PFSK-1 (cell line): ENCODE data around the gene GRB2.

Experiments
- POLR2AphosphoS5 ChIP-seq: IDR thresholded peaks from 2 replicates; pipeline ENCODE4 v1.6.1; 2012; ENCODE audit warnings: low read depth, mild to moderate bottlenecking, control low read depth, low read length, moderate library complexity
- REST ChIP-seq, 2 experiments: IDR thresholded peaks; 2 replicates each; pipeline versions ENCODE4 v1.6.1 to v1.8.0; 2011 to 2012; ENCODE audit warnings: low read depth in 2 of 2, low read length in 2 of 2, control low read depth in 1 of 2, inconsistent platforms in 1 of 2, mild to moderate bottlenecking in 1 of 2, moderate library complexity in 1 of 2; ENCODE audit not compliant: insufficient read depth in 1 of 2
- SIN3A ChIP-seq: IDR thresholded peaks from 2 replicates; pipeline ENCODE4 v1.6.1; 2012; ENCODE audit warnings: mild to moderate bottlenecking, low read length, moderate library complexity, borderline replicate concordance; ENCODE audit not compliant: insufficient read depth
- TAF1 ChIP-seq: IDR thresholded peaks from 2 replicates; pipeline ENCODE4 v1.6.1; 2012; ENCODE audit warnings: low read length, control low read depth, borderline replicate concordance; ENCODE audit not compliant: insufficient read depth

GRCh38 chr17:75338335-75338734 lies 67.1 kb downstream of the GRB2 start:
- TF ChIP-seq POLR2AphosphoS5 (no peak), REST (IDR thresholded peaks at IDR 0.05; ENCODE audit: insufficient read depth in 1 of 2, low read depth in 2 of 2, low read length in 2 of 2) (no peak), TAF1 (no peak), SIN3A (no peak)
